Loucy (cell line): Measurements from ENCODE around the gene PPP4R4.

Experiments
- H2AFZ ChIP-seq: fragments of 200-600 bp; sonication (generic); 2 replicates; pipeline ENCODE4 v1.6.0; 2016; ENCODE audit warnings: antibody characterized with exemption, mild to moderate bottlenecking, low read length, moderate library complexity
- H3F3A ChIP-seq: fragments of 200-600 bp; 2 replicates; pipeline ENCODE4 v1.6.0; 2016; ENCODE audit warnings: antibody characterized with exemption, low read depth, mild to moderate bottlenecking
- H3K27me3 ChIP-seq: fragments of 200-600 bp; sonication (generic); 2 replicates; pipeline ENCODE4 v1.6.1; 2014; ENCODE audit warnings: low read length, mild to moderate bottlenecking; ENCODE audit not compliant: insufficient read depth, poor library complexity, severe bottlenecking
- H3K36me3 ChIP-seq: fragments of 200-600 bp; sonication (generic); 2 replicates; pipeline ENCODE4 v1.6.1; 2016; ENCODE audit warnings: low read length; ENCODE audit not compliant: insufficient read depth
- H3K4me1 ChIP-seq: fragments of 200-600 bp; sonication (generic); 2 replicates; pipeline ENCODE4 v1.5.1; 2014; ENCODE audit warnings: low read length, mild to moderate bottlenecking; ENCODE audit not compliant: insufficient read depth, poor library complexity, severe bottlenecking
- H3K4me2 ChIP-seq: fragments of 200-600 bp; sonication (generic); 2 replicates; pipeline ENCODE4 v1.6.0; 2014; ENCODE audit warnings: antibody characterized with exemption, low read length, low read depth, mild to moderate bottlenecking; ENCODE audit not compliant: poor library complexity, severe bottlenecking
- H3K4me3 ChIP-seq: fragments of 200-600 bp; sonication (generic); 2 replicates; pipeline ENCODE4 v1.5.1; 2014; ENCODE audit warnings: low read length, mild to moderate bottlenecking, mixed read lengths; ENCODE audit not compliant: poor library complexity, severe bottlenecking
- H3K79me2 ChIP-seq: fragments of 200-600 bp; sonication (generic); 2 replicates; pipeline ENCODE4 v1.6.1; 2014; ENCODE audit warnings: low read length; ENCODE audit not compliant: insufficient read depth
- H3K9ac ChIP-seq: fragments of 200-600 bp; sonication (generic); 2 replicates; pipeline ENCODE4 v1.6.0; 2014; ENCODE audit warnings: mild to moderate bottlenecking, low read depth, low read length, moderate library complexity; ENCODE audit not compliant: poor library complexity, severe bottlenecking
- H3K9me2 ChIP-seq: fragments of 200-600 bp; sonication (generic); replicated peaks from 2 replicates; pipeline ENCODE4 v1.6.1; 2016; ENCODE audit warnings: low read depth, low read length, mixed read lengths
- H3K9me3 ChIP-seq: fragments of 200-600 bp; sonication (generic); 2 replicates; pipeline ENCODE4 v1.6.1; 2014; ENCODE audit warnings: mild to moderate bottlenecking, antibody characterized with exemption, low read length, low read depth; ENCODE audit not compliant: insufficient read depth
- H4K20me1 ChIP-seq: fragments of 200-600 bp; sonication (generic); 2 replicates; pipeline ENCODE4 v1.6.0; 2014; ENCODE audit warnings: antibody characterized with exemption, low read length, mild to moderate bottlenecking; ENCODE audit not compliant: insufficient read depth, poor library complexity, severe bottlenecking
- CTCF ChIP-seq: fragments of 200-600 bp; sonication (generic); conservative IDR thresholded peaks from 2 replicates; pipeline ENCODE4 v1.5.1; 2014; ENCODE audit warnings: mild to moderate bottlenecking, antibody characterized with exemption, low read length
- EZH2phosphoT487 ChIP-seq: fragments of 200-600 bp; IDR thresholded peaks from 2 replicates; pipeline ENCODE4 v1.6.1; 2018; ENCODE audit warnings: antibody characterized with exemption, mild to moderate bottlenecking, moderate library complexity, borderline replicate concordance

The PPP4R4 gene

DNA sequence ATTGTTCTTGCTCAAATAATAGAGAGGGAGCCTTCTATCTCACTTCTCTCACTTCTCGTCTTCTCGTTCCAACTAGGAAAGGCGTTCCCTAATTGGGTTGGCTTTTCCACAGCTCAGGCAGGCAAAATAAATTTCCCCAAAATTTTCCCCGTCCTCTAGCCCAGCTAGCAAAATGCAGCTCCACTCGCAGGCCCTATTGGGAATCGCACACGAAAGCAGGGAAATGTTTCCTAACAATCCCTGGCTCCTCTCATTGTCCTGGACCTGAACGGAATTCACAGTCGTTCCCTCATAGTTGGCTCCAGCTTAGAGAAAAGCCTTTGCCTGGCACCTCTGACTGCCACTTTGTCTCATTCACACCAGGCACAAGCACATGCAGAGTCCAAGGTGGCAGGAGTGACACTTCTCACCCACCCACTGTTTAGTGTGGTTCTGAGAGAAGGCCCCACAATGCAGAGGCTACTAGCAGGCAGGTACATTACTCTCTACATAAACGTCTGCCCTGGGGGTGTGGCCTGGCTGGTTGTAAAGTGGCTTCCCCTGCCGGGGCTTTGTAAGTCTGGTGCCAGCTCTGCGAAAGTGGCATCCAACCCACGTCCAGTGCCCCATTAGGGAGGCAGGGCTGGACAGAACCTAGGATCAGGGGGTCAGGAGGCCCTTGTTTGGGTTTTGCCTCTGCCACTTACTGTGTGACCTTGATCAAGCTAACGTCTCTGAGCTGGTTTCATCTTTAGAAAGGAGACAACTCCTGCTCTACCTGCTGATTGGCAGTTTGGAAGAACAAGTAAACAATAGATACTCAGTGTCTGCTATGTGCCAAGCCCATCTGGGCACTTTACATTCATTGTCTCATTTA is 114.7 kb downstream of the PPP4R4 start:
- no peaks in the 10 kb centered on the region for H3K4me1 ChIP-seq
- H3F3A ChIP-seq: no peaks in the 10 kb centered on the region
- no peaks in the 10 kb centered on the region for H3K9me2 ChIP-seq
- TF ChIP-seq EZH2phosphoT487: no peak
- TF ChIP-seq CTCF: no peak
- H2AFZ ChIP-seq: no peak overlapping the region
- H3K27me3 ChIP-seq: no peaks in the 10 kb centered on the region
- no peak overlapping the region for H3K9ac ChIP-seq
- H3K4me2 ChIP-seq: no peak overlapping the region
- H3K4me3 ChIP-seq: no peak overlapping the region
- H3K9me3 ChIP-seq: peaks cover 3% of the 10 kb centered on the region; the same call in 1 of the 2 replicates
- H3K36me3 ChIP-seq: no peaks in the 10 kb centered on the region
- no peaks in the 10 kb centered on the region for H3K79me2 ChIP-seq
- no peaks in the 10 kb centered on the region for H4K20me1 ChIP-seq

DNA sequence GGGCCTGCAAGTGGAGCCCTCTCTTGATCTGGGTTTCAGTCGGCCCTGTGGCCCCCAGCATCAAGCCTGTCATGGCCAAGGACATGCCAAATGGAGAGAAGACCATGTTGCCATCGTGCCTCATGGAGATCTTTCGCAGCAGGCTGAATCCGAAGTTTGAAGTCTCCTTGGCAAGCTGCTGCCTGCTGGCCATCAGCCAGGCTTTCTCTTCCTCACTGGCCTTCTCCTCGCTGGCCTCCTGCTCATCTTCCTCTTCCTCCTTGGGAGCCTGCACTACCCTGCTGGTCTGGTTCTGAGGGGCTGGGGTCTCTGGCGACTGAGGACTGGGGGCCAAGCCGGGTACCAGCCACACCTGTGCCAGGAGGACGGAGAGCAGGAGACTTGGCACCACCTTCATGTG is 116.1 kb downstream of the PPP4R4 start:
- Histone ChIP-seq H3K79me2 (no peaks in the 10 kb centered on the region), H3K9me2 (no peaks in the 10 kb centered on the region), H3K27me3 (no peaks in the 10 kb centered on the region), H3K4me1 (no peaks in the 10 kb centered on the region), H3K9me3 (peaks cover 3% of the 10 kb centered on the region; the same call in 1 of the 2 replicates), H2AFZ (no peak overlapping the region), H3F3A (no peaks in the 10 kb centered on the region), H3K4me2 (no peak overlapping the region), H3K36me3 (no peaks in the 10 kb centered on the region), H4K20me1 (no peaks in the 10 kb centered on the region), H3K9ac (no peak overlapping the region), H3K4me3 (no peak overlapping the region)
- no peak for TF ChIP-seq CTCF
- no peak for TF ChIP-seq EZH2phosphoT487

DNA sequence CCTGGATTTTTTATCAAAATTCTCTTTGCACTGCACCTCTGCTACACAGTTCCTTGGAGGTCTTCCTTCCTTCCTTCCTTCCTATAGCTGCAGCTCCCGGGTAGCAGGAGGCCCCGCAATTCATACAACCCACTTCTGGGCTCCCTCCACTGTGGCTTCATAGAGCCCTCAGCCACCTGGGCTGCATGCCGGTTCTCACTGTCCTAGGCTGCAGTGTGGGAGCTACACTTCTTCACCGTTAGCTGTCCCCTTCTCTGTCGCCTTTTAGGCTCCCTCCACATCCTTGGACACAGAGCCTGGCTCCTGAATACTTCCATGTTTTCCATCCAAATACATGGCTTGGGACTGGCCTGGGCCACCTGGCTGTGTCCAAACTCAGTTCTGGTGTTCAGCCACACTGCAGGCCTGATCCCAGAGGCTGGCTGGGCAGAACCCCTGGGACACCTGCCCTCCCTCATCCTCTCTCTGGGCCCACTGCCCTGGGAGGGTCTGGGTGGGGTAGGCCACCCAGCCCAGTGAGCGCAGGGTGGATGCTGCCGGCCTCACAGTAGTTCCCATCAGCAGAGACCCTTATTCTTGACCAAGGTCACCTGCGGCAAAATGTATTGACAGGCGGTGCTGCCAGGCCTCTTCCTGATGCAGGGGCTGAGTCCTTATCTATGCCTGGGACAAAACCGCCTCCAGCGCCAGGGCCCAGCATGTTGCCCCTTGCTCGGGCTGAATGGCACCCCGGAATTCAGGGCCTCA is 117.2 kb downstream of the PPP4R4 start:
- Histone ChIP-seq H2AFZ (no peak overlapping the region), H3K4me3 (no peak overlapping the region), H3K4me1 (no peaks in the 10 kb centered on the region), H3K9ac (no peak overlapping the region), H3K4me2 (no peak overlapping the region), H3K79me2 (no peaks in the 10 kb centered on the region), H3K36me3 (no peaks in the 10 kb centered on the region), H3F3A (no peaks in the 10 kb centered on the region), H3K9me2 (no peaks in the 10 kb centered on the region), H4K20me1 (no peaks in the 10 kb centered on the region), H3K27me3 (no peaks in the 10 kb centered on the region), H3K9me3 (peaks cover 3% of the 10 kb centered on the region; the same call in 1 of the 2 replicates)
- TF ChIP-seq EZH2phosphoT487 (no peak), CTCF (no peak)
